K562 (cell line): ENCODE measurements around the gene DYNLT2. TPM values are rescaled to one million over a fixed set of nuclear protein-coding genes. Genes with fewer than 3 reads are reported as not detected.

Experiments used
- CBX5 ChIP-seq: IDR thresholded peaks from 2 replicates; pipeline ENCODE4 v1.6.1; 2014; ENCODE audit warnings: low read depth, borderline replicate concordance
- CEBPZ ChIP-seq: fragments of 150-350 bp; IDR thresholded peaks from 2 replicates; pipeline ENCODE4 v1.6.1; 2014; ENCODE audit warnings: low read depth, mild to moderate bottlenecking, low read length, borderline replicate concordance
- CREB3L1 ChIP-seq: fragments of 450-650 bp; IDR thresholded peaks from 2 replicates; pipeline ENCODE4 v1.6.1; 2014; ENCODE audit warnings: low read depth, mild to moderate bottlenecking, moderate library complexity, borderline replicate concordance
- CTBP1 ChIP-seq: fragments of 450-650 bp; IDR thresholded peaks from 2 replicates; pipeline ENCODE4 v1.6.1; 2016; ENCODE audit warnings: borderline replicate concordance
- GATA2 ChIP-seq: sonication (generic); formaldehyde crosslinking; IDR thresholded peaks from 2 replicates; pipeline ENCODE4 v1.4.0; 2020; ENCODE audit warnings: mild to moderate bottlenecking, missing genetic modification reagents
- ILF3 ChIP-seq: fragments of 450-650 bp; IDR thresholded peaks from 2 replicates; pipeline ENCODE4 v1.6.1; 2018; ENCODE audit warnings: antibody characterized with exemption, mild to moderate bottlenecking, moderate library complexity, borderline replicate concordance
- MBD2 ChIP-seq: sonication (generic); IDR thresholded peaks from 2 replicates; pipeline ENCODE4 v1.6.1; 2016; ENCODE audit warnings: low read depth, borderline replicate concordance
- MED1 ChIP-seq: sonication (generic); formaldehyde crosslinking; IDR thresholded peaks from 2 replicates; pipeline ENCODE4 v1.8.1; 2023; ENCODE audit warnings: missing genetic modification reagents, borderline replicate concordance
- NR2C2 ChIP-seq, 2 experiments: fragments of 200-800 bp in 1 of 2; sonication (Bioruptor generic) in 1 of 2; sonication (generic) in 1 of 2; formaldehyde crosslinking in 1 of 2; IDR thresholded peaks; 2 replicates each; pipeline versions ENCODE4 v1.6.1 to v1.8.0; 2016 to 2022; ENCODE audit warnings: mild to moderate bottlenecking in 1 of 2, missing compliant biosample characterization in 1 of 2, missing genetic modification characterization in 1 of 2, missing genetic modification reagents in 1 of 2
- NR3C1 ChIP-seq: sonication (generic); formaldehyde crosslinking; IDR thresholded peaks from 2 replicates; pipeline ENCODE4 v1.8.1; 2022; ENCODE audit warnings: missing genetic modification reagents
- SETDB1 ChIP-seq: IDR thresholded peaks from one replicate; pipeline ENCODE4 v1.6.1; 2012; ENCODE audit warnings: low read length, control low read depth, inconsistent platforms
- SNIP1 ChIP-seq: fragments of 450-650 bp; IDR thresholded peaks from 2 replicates; pipeline ENCODE4 v1.7.1; 2017; ENCODE audit warnings: low read depth, mild to moderate bottlenecking
- TAF1 ChIP-seq: IDR thresholded peaks from 2 replicates; pipeline ENCODE4 v1.6.1; 2011; ENCODE audit warnings: mild to moderate bottlenecking, low read length, moderate library complexity; ENCODE audit not compliant: insufficient read depth, control insufficient read depth, severe bottlenecking; ENCODE audit errors: extremely low read depth
- TEAD1 ChIP-seq, 2 experiments: fragments of 450-650 bp in 1 of 2; sonication (generic) in 1 of 2; formaldehyde crosslinking; IDR thresholded peaks; 2 replicates each; pipeline versions ENCODE4 v1.4.0 to v1.8.0; 2020 to 2022; ENCODE audit warnings: mild to moderate bottlenecking in 2 of 2, missing genetic modification reagents in 1 of 2
- TRIM28 ChIP-seq: fragments of 450-650 bp; IDR thresholded peaks from 2 replicates; pipeline ENCODE4 v1.6.1; 2017
- XRCC3 ChIP-seq: fragments of 450-650 bp; IDR thresholded peaks from 2 replicates; pipeline ENCODE4 v1.6.1; 2017; ENCODE audit warnings: mild to moderate bottlenecking, moderate library complexity
- ZNF174 ChIP-seq: fragments of 250-450 bp; sonication (Bioruptor Pico); IDR thresholded peaks from 2 replicates; pipeline ENCODE4 v1.4.0; 2020; ENCODE audit warnings: mild to moderate bottlenecking
- ZNF197 ChIP-seq: fragments of 200-800 bp; sonication (Bioruptor generic); IDR thresholded peaks from 2 replicates; pipeline ENCODE4 v1.6.1; 2016; ENCODE audit warnings: low read depth, missing genetic modification characterization, missing compliant biosample characterization
- ZNF277 ChIP-seq: fragments of 250-450 bp; sonication (Bioruptor Pico); IDR thresholded peaks from 2 replicates; pipeline ENCODE4 v1.8.0; 2022; ENCODE audit warnings: inconsistent platforms, mild to moderate bottlenecking, moderate library complexity, borderline replicate concordance
- ZNF766 ChIP-seq: fragments of 200-800 bp; sonication (Bioruptor generic); conservative IDR thresholded peaks from 2 replicates; pipeline ENCODE4 v1.6.1; 2016; ENCODE audit warnings: missing genetic modification characterization, missing compliant biosample characterization
- polyA plus RNA-seq, 8 experiments: library from polyadenylated mRNA; depleted of rRNA in 4 of 8; stranded (reverse) in 5 of 8; unstranded in 3 of 8; fragments of >200 nt; fragmentation: Nextera tagmentation in 2 of 8; fragmentation: Illumina TruSeq in 1 of 8; extraction: Ambion mirVana in 2 of 8; extraction: Trizol in 1 of 8; gene quantifications; 2 replicates each; pipeline versions ENCODE4 v1.2.1 to v1.2.3, GENCODE V29; 2011 to 2014; ENCODE audit warnings: inconsistent platforms in 1 of 8, missing spikeins in 1 of 8
- total RNA-seq, 7 experiments: library from RNA; depleted of rRNA in 6 of 7; stranded (reverse); fragments of >200 nt in 6 of 7; fragmentation: Illumina TruSeq in 2 of 7; extraction: Trizol in 2 of 7; gene quantifications; 2 replicates each; pipeline versions ENCODE4 v1.2.1 to v1.2.3, GENCODE V29; 2011 to 2021; ENCODE audit warnings: low replicate concordance in 1 of 7
- TF ChIP-seq, protein P1 (sequence below): sonication (generic); formaldehyde crosslinking; IDR thresholded peaks from 2 replicates; pipeline ENCODE4 v1.8.0; 2022; ENCODE audit warnings: mild to moderate bottlenecking, missing genetic modification reagents

DYNLT2 gene
- total and polyA plus RNA-seq, 9 of the 15 experiments (the other 6 are each of a cell fraction or from before 2014, with no cell fraction given), result 2.0 to 12.8 (median 6.3) TPM

- peak in 1 of 2 experiments; percentile 60; a peak in 1 of 4 replicates for TF ChIP-seq TEAD1 (CRISPR knock-in tag; IDR thresholded peaks at IDR 0.05)
- no peak; the same call in 1 of the 2 replicates for TF ChIP-seq SNIP1
- TF ChIP-seq NR3C1 (CRISPR knock-in tag), result no peak
- no peak; the same call in 1 of the 2 replicates for TF ChIP-seq GATA2
- no peak for TF ChIP-seq CEBPZ
- no peak for TF ChIP-seq ZNF277
- no peak for TF ChIP-seq MED1 (CRISPR knock-in tag)
- TF ChIP-seq CBX5, result no peak
- peak; percentile 71 for TF ChIP-seq CTBP1
- no peak for TF ChIP-seq NR2C2 (CRISPR knock-in tag; IDR thresholded peaks at IDR 0.05)
- TF ChIP-seq NR2C2 (tag; IDR thresholded peaks at IDR 0.05), result peak; percentile 30; the same call in 1 of the 2 replicates
- 0 out of 2 replicates have a peak, but pooled peaks have one; percentile 13 for TF ChIP-seq MBD2
- TF ChIP-seq ZNF174 (CRISPR knock-in tag), result no peak
- TF ChIP-seq SETDB1, result no peak
- 0 out of 2 replicates have a peak, but pooled peaks have one; percentile 4 for TF ChIP-seq ZNF766
- TF ChIP-seq TAF1, result peak; percentile 48
- TF ChIP-seq ZNF197, result no peak
- peak; percentile 43; the same call in 1 of the 2 replicates for TF ChIP-seq TRIM28
- TF ChIP-seq CREB3L1, result no peak
- TF ChIP-seq XRCC3, result no peak
- TF ChIP-seq ILF3, result no peak
- TF ChIP-seq, protein P1, sequence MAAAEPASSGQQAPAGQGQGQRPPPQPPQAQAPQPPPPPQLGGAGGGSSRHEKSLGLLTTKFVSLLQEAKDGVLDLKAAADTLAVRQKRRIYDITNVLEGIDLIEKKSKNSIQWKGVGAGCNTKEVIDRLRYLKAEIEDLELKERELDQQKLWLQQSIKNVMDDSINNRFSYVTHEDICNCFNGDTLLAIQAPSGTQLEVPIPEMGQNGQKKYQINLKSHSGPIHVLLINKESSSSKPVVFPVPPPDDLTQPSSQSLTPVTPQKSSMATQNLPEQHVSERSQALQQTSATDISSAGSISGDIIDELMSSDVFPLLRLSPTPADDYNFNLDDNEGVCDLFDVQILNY (CRISPR knock-in tag), result no peak
Measured at GRCh38 chr6:169723200-169723909, 28.0 kb downstream of the DYNLT2 start (continued).
